NCI-H748 (cell line): ENCODE measurements around the gene TJP3.

Experiments
- DNase-seq: peaks from one replicate; lab custom pipeline; 2025; ENCODE audit not compliant: unreplicated experiment; lab: John Stamatoyannopoulos, UW

The TJP3 gene

GRCh38 chr19:3691372-3691716, 16.8 kb upstream of the TJP3 start:
- no peak for DNase-seq

- DNase-seq = no peak
Measured at GRCh38 chr19:3691726-3692125, 16.5 kb upstream of the TJP3 start.

- no peak for DNase-seq
Measured at GRCh38 chr19:3692141-3693024, 15.8 kb upstream of the TJP3 start.

GRCh38 chr19:3693025-3693925, 14.9 kb upstream of the TJP3 start:
- no peak for DNase-seq

- DNase-seq = no peak
Measured at GRCh38 chr19:3694361-3695123, 13.6 kb upstream of the TJP3 start.

- no peak for DNase-seq
Measured at GRCh38 chr19:3695124-3695733, 13.0 kb upstream of the TJP3 start.

- DNase-seq = no peak
Measured at GRCh38 chr19:3695986-3696659, 12.1 kb upstream of the TJP3 start.

- no peak for DNase-seq
Measured at GRCh38 chr19:3696660-3696995, 11.6 kb upstream of the TJP3 start.

- no peak for DNase-seq
Measured at GRCh38 chr19:3697094-3697493, 11.1 kb upstream of the TJP3 start.

GRCh38 chr19:3697671-3698385, 10.4 kb upstream of the TJP3 start:
- no peak for DNase-seq

- DNase-seq = no peak
Measured at GRCh38 chr19:3698386-3698950, 9.7 kb upstream of the TJP3 start.

- DNase-seq = no peak
Measured at GRCh38 chr19:3698974-3699740, 9.0 kb upstream of the TJP3 start.

- DNase-seq = peak; percentile 13
Measured at GRCh38 chr19:3699741-3700241, 8.4 kb upstream of the TJP3 start.

GRCh38 chr19:3700242-3701032, 7.7 kb upstream of the TJP3 start, which contains the start of gene PIP5K1C:
Gene PIP5K1C, minus strand, starts transcription at chr19:3700468. Its CDS starts 78 bp downstream, at chr19:3700390.
- DNase-seq = peak; percentile 72

- DNase-seq = no peak
Measured at GRCh38 chr19:3701200-3701599, 7.0 kb upstream of the TJP3 start.

GRCh38 chr19:3707868-3708206, 347 bp upstream of the TJP3 start:
- DNase-seq = no peak

- peak; percentile 64 for DNase-seq
Measured at GRCh38 chr19:3710265-3710812, 2.2 kb downstream of the TJP3 start.
